Measurements from ENCODE around the gene TMCO1.

TMCO1 gene

DNA sequence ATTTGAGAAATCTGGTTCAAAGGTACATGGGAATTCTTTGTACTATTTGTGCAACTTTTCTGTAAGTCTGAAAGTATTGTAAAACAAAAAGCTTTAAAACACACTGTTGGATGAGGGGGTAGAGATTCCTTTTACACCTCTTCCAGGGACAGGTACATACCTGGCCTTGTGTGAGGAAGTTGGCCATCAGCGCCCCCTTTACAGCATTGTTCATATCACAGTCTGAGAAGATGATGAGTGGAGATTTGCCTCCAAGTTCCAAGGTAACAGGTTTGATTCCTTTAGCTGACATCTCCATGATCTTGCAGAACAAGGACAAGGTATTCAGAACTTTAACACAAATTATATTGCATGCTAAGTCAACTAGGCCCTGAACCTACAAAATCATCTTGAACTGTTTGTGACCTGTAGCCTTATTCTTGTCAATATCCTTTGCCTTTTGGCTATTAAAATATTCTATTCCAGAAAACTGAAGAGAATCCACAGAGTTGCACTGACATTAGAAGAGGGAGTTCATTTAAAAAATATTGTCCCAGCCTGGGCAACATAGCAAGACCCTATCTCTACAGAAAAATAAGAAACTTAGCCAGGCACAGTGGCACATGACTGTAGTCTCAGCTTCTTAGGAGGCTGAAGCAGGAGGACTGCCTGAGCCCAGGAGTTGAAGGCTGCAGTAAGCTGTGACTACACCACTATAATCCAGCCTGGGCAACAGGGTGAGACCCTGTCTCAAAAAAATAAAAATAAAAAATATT, 89.2 kb downstream of the TMCO1 start:
- no peak for DNase-seq (ENCODE audit: low read depth)
- in situ Hi-C loops (cut with HindIII; ENCODE audit: low sequenced_read_pairs) = no loop called here
- no peak overlapping the region for H3K4me3 ChIP-seq (ENCODE audit: low read depth, low read length)
- TF ChIP-seq, protein P1, sequence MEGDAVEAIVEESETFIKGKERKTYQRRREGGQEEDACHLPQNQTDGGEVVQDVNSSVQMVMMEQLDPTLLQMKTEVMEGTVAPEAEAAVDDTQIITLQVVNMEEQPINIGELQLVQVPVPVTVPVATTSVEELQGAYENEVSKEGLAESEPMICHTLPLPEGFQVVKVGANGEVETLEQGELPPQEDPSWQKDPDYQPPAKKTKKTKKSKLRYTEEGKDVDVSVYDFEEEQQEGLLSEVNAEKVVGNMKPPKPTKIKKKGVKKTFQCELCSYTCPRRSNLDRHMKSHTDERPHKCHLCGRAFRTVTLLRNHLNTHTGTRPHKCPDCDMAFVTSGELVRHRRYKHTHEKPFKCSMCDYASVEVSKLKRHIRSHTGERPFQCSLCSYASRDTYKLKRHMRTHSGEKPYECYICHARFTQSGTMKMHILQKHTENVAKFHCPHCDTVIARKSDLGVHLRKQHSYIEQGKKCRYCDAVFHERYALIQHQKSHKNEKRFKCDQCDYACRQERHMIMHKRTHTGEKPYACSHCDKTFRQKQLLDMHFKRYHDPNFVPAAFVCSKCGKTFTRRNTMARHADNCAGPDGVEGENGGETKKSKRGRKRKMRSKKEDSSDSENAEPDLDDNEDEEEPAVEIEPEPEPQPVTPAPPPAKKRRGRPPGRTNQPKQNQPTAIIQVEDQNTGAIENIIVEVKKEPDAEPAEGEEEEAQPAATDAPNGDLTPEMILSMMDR (IDR thresholded peaks at IDR 0.05; ENCODE audit: low read depth, low read length, missing control alignments) = no peak

DNA sequence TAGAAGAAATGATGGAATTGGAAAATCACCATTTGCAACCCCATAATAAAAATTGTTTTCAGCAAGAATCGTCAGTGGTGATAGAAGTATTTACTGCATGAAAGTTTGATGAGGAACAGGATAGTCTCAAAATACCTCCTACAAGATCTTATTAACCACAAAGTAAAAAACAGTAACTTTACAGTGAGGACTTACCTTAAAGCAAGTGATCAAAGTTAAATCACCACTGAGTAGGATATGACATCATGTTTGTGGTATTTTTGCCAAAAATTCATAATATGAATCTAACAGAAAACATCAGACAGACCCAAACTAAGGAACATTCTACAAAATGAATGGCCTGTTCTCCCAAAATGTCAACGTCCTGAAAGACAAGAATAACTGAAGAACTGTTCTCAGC, 90.2 kb downstream of the TMCO1 start:
- DNase-seq (ENCODE audit: low read depth) = no peak
- in situ Hi-C loops (cut with HindIII; ENCODE audit: low sequenced_read_pairs) = no loop called here
- TF ChIP-seq, protein P1 (IDR thresholded peaks at IDR 0.05; ENCODE audit: low read depth, low read length, missing control alignments) = no peak
- H3K4me3 ChIP-seq (ENCODE audit: low read depth, low read length) = no peak overlapping the region
